ENCODE results near the gene VAMP3.

GRCh38 chr1:7722670-7723012, 48.5 kb upstream of the VAMP3 start:
- TF ChIP-seq, protein P1, sequence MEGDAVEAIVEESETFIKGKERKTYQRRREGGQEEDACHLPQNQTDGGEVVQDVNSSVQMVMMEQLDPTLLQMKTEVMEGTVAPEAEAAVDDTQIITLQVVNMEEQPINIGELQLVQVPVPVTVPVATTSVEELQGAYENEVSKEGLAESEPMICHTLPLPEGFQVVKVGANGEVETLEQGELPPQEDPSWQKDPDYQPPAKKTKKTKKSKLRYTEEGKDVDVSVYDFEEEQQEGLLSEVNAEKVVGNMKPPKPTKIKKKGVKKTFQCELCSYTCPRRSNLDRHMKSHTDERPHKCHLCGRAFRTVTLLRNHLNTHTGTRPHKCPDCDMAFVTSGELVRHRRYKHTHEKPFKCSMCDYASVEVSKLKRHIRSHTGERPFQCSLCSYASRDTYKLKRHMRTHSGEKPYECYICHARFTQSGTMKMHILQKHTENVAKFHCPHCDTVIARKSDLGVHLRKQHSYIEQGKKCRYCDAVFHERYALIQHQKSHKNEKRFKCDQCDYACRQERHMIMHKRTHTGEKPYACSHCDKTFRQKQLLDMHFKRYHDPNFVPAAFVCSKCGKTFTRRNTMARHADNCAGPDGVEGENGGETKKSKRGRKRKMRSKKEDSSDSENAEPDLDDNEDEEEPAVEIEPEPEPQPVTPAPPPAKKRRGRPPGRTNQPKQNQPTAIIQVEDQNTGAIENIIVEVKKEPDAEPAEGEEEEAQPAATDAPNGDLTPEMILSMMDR (IDR thresholded peaks at IDR 0.05) = no peak
- no peak for TF ChIP-seq POLR2AphosphoS5 (IDR thresholded peaks at IDR 0.05)

Data from transverse colon (tissue), 4 donors.